ENCODE results near the gene RPL36AL.

Gene RPL36AL

DNA sequence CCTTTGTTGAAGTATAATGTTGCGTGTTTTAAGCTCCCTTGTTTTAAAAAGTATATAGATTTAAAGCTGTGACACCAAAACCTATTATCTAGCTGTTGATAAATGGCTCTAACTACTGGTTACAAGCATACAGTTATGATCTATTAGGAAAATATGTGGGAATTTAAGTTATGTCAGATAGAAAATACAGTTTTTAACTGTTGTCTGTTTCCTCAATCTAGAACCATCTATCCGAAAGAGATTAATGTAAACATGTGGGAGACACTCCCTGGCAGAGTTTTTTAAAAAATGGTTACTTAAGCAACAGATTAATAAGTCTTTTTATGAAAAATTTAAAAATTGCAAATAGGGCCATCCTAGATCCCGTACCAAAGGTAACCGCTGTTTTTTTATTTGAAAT, 8.2 kb downstream of the RPL36AL start:
- peaks cover 10% of the 10 kb centered on the region for H3K79me1 ChIP-seq (replicated peaks; ENCODE audit: low read length, poor library complexity, severe bottlenecking)
- H3K4me2 ChIP-seq (ENCODE audit: low read length, poor library complexity, severe bottlenecking) = no peak overlapping the region
- H2BK15ac ChIP-seq (ENCODE audit: low read depth, poor library complexity, severe bottlenecking) = no peak overlapping the region
- H2BK12ac ChIP-seq (ENCODE audit: low read length in 2 of 2) = no peak overlapping the region
- no peak overlapping the region for H2BK120ac ChIP-seq (ENCODE audit: low read depth, low read length)
- peaks cover 2 to 17% of the 10 kb centered on the region in 2 experiments for H3K36me3 ChIP-seq (ENCODE audit: control insufficient read depth in 1 of 2, insufficient read depth in 2 of 2, low read depth in 1 of 2, low read length in 2 of 2)
- no peak overlapping the region for H2AK5ac ChIP-seq (ENCODE audit: low read length, severe bottlenecking)
- no peak overlapping the region for H3K27ac ChIP-seq (ENCODE audit: low read length, poor library complexity, severe bottlenecking)
- H2AFZ ChIP-seq (ENCODE audit: low read depth, low read length) = no peak overlapping the region
- no peaks in the 10 kb centered on the region for H3K4me1 ChIP-seq (ENCODE audit: control insufficient read depth, insufficient read depth, low read depth, low read length)
- H2BK5ac ChIP-seq (ENCODE audit: low read depth, low read length, poor library complexity, severe bottlenecking) = no peak overlapping the region
- no peak overlapping the region for H3K4ac ChIP-seq (ENCODE audit: low read depth in 1 of 2, low read length in 2 of 2)
- H4K8ac ChIP-seq (ENCODE audit: low read length) = no peak overlapping the region
- no peak overlapping the region for H4K91ac ChIP-seq (ENCODE audit: low read length)
- H3K14ac ChIP-seq (ENCODE audit: low read length in 2 of 2) = no peak overlapping the region
- H3K18ac ChIP-seq (ENCODE audit: low read depth in 1 of 2, low read length in 2 of 2) = no peak overlapping the region
- no peaks in the 10 kb centered on the region for H3K27me3 ChIP-seq (ENCODE audit: control insufficient read depth in 1 of 2, insufficient read depth in 1 of 2, low read length in 2 of 2)
- H3K4me3 ChIP-seq (ENCODE audit: insufficient read depth in 1 of 2, low read depth in 1 of 2, low read length in 2 of 2) = no peak overlapping the region
- H3K9me3 ChIP-seq (ENCODE audit: control insufficient read depth, low read length) = no peaks in the 10 kb centered on the region
- no peak overlapping the region for H3K23ac ChIP-seq (ENCODE audit: low read length in 2 of 2)
- DNase-seq = no peak
- H3K9ac ChIP-seq (ENCODE audit: low read length) = no peak overlapping the region
- 100% methylated on average over 2 of the region's 4 CpGs for WGBS

DNA sequence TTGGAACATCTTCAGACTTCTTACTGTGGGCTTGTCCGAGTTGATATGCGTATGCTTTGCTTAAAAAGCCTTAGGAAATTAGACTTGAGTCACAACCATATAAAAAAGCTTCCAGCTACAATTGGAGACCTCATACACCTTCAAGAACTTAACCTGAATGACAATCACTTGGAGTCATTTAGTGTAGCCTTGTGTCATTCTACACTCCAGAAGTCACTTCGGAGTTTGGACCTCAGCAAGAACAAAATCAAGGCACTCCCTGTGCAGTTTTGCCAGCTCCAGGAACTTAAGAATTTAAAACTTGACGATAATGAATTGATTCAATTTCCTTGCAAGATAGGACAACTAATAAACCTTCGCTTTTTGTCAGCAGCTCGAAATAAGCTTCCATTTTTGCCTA, 12.8 kb downstream of the RPL36AL start:
- no peak overlapping the region for H3K18ac ChIP-seq (ENCODE audit: low read depth in 1 of 2, low read length in 2 of 2)
- no peak overlapping the region for H3K4me3 ChIP-seq (ENCODE audit: insufficient read depth in 1 of 2, low read depth in 1 of 2, low read length in 2 of 2)
- H4K8ac ChIP-seq (ENCODE audit: low read length) = no peak overlapping the region
- H2AK5ac ChIP-seq (ENCODE audit: low read length, severe bottlenecking) = no peak overlapping the region
- WGBS = 90% methylated on average over 6 of the region's 6 CpGs
- H2BK5ac ChIP-seq (ENCODE audit: low read depth, low read length, poor library complexity, severe bottlenecking) = no peak overlapping the region
- peaks cover 21% of the 10 kb centered on the region for H3K79me1 ChIP-seq (replicated peaks; ENCODE audit: low read length, poor library complexity, severe bottlenecking)
- H2AFZ ChIP-seq (ENCODE audit: low read depth, low read length) = no peak overlapping the region
- peaks cover 6 to 32% of the 10 kb centered on the region in 2 experiments for H3K36me3 ChIP-seq (ENCODE audit: control insufficient read depth in 1 of 2, insufficient read depth in 2 of 2, low read depth in 1 of 2, low read length in 2 of 2)
- no peaks in the 10 kb centered on the region for H3K9me3 ChIP-seq (ENCODE audit: control insufficient read depth, low read length)
- no peak overlapping the region for H3K14ac ChIP-seq (ENCODE audit: low read length in 2 of 2)
- H3K27ac ChIP-seq (ENCODE audit: low read length, poor library complexity, severe bottlenecking) = no peak overlapping the region
- no peak overlapping the region for H3K9ac ChIP-seq (ENCODE audit: low read length)
- H3K27me3 ChIP-seq (ENCODE audit: control insufficient read depth in 1 of 2, insufficient read depth in 1 of 2, low read length in 2 of 2) = no peaks in the 10 kb centered on the region
- no peaks in the 10 kb centered on the region for H3K4me1 ChIP-seq (ENCODE audit: control insufficient read depth, insufficient read depth, low read depth, low read length)
- no peak overlapping the region for H2BK120ac ChIP-seq (ENCODE audit: low read depth, low read length)
- no peak overlapping the region for H2BK12ac ChIP-seq (ENCODE audit: low read length in 2 of 2)
- no peak overlapping the region for H3K4ac ChIP-seq (ENCODE audit: low read depth in 1 of 2, low read length in 2 of 2)
- H3K4me2 ChIP-seq (ENCODE audit: low read length, poor library complexity, severe bottlenecking) = no peak overlapping the region
- no peak for DNase-seq
- H2BK15ac ChIP-seq (ENCODE audit: low read depth, poor library complexity, severe bottlenecking) = no peak overlapping the region
- H4K91ac ChIP-seq (ENCODE audit: low read length) = no peak overlapping the region
- no peak overlapping the region for H3K23ac ChIP-seq (ENCODE audit: low read length in 2 of 2)

DNA sequence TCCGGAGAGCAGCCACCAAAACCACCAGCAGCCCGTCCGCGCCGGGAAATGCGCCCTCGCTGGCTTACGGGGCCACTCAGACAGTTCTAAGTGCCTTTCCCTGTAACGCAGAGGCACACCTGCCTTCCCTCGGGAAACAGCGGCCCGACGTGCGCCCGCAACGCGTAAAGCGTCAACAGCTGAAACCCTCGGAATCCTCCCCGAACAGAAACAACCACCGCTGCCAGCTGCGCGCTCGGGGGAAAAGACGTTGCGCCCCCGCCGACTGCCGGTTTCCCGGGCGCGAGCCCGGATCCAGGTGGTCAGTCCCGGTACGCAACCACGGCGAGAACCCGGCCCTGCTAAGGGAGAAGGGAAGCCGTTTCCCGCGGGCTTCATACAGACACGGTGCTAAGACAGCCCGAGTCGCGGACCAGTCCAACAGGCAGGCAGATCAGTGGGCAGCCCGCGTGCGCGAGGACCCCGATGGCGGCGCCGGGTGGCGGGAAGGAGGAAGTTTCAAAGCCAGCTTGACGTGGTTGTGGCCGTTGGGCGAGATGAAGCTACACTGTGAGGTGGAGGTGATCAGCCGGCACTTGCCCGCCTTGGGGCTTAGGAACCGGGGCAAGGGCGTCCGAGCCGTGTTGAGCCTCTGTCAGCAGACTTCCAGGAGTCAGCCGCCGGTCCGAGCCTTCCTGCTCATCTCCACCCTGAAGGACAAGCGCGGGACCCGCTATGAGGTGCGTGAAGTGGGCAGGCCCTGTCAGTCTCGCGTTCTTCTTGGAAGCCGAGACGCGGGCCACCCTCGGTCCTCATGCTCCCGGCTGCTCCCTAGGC, 21.7 kb downstream of the RPL36AL start, which contains the start of gene LRR1:
LRR1 (plus strand) TSS at position 456 of the 816 bp plus-strand sequence; CDS start at position 537, 81 bp downstream.
- Histone ChIP-seq H2BK120ac (ENCODE audit: low read depth, low read length) (peak within 1 kb of the TSS; percentile 59), H2AK5ac (ENCODE audit: low read length, severe bottlenecking) (no peak within 1 kb of the TSS), H3K4ac (ENCODE audit: low read depth in 1 of 2, low read length in 2 of 2) (peak within 1 kb of the TSS; percentile 80 to 97), H2BK12ac (ENCODE audit: low read length in 2 of 2) (peak within 1 kb of the TSS; percentile 73 to 84), H2BK5ac (ENCODE audit: low read depth, low read length, poor library complexity, severe bottlenecking) (peak within 1 kb of the TSS; percentile 94), H3K36me3 (ENCODE audit: control insufficient read depth in 1 of 2, insufficient read depth in 2 of 2, low read depth in 1 of 2, low read length in 2 of 2) (peaks cover 0 to 5% of the 10 kb centered on the region in 2 experiments), H3K27me3 (ENCODE audit: control insufficient read depth in 1 of 2, insufficient read depth in 1 of 2, low read length in 2 of 2) (no peaks in the 10 kb centered on the region), H2BK15ac (ENCODE audit: low read depth, poor library complexity, severe bottlenecking) (peak within 1 kb of the TSS; percentile 88), H3K18ac (ENCODE audit: low read depth in 1 of 2, low read length in 2 of 2) (peak within 1 kb of the TSS; percentile 93 to 97), H3K79me1 (replicated peaks; ENCODE audit: low read length, poor library complexity, severe bottlenecking) (peaks cover 7% of the 10 kb centered on the region), H3K9me3 (ENCODE audit: control insufficient read depth, low read length) (no peaks in the 10 kb centered on the region), H3K27ac (ENCODE audit: low read length, poor library complexity, severe bottlenecking) (peak within 1 kb of the TSS; percentile 97), H3K9ac (ENCODE audit: low read length) (peak within 1 kb of the TSS; percentile 100), H3K14ac (ENCODE audit: low read length in 2 of 2) (peak within 1 kb of the TSS in 1 of 2 experiments; percentile 45), H2AFZ (ENCODE audit: low read depth, low read length) (peak within 1 kb of the TSS; percentile 54), H3K4me2 (ENCODE audit: low read length, poor library complexity, severe bottlenecking) (peak within 1 kb of the TSS; percentile 94), H4K8ac (ENCODE audit: low read length) (peak within 1 kb of the TSS; percentile 95), H3K4me3 (ENCODE audit: insufficient read depth in 1 of 2, low read depth in 1 of 2, low read length in 2 of 2) (peak within 1 kb of the TSS; percentile 86 to 99), H4K91ac (ENCODE audit: low read length) (peak within 1 kb of the TSS; percentile 98), H3K4me1 (ENCODE audit: control insufficient read depth, insufficient read depth, low read depth, low read length) (peaks cover 2% of the 10 kb centered on the region), H3K23ac (ENCODE audit: low read length in 2 of 2) (peak within 1 kb of the TSS in 1 of 2 experiments; percentile 90)
- under 1% methylated on average over 77 of the region's 77 CpGs for WGBS
- DNase-seq = peak; percentile 92

- Histone ChIP-seq H4K91ac (ENCODE audit: low read length) (peak overlapping the region; percentile 98), H3K27ac (ENCODE audit: low read length, poor library complexity, severe bottlenecking) (peak overlapping the region; percentile 97), H3K9me3 (ENCODE audit: control insufficient read depth, low read length) (no peaks in the 10 kb centered on the region), H3K14ac (ENCODE audit: low read length in 2 of 2) (peak overlapping the region in 1 of 2 experiments; percentile 45), H2AK5ac (ENCODE audit: low read length, severe bottlenecking) (no peak overlapping the region), H3K9ac (ENCODE audit: low read length) (peak overlapping the region; percentile 100), H3K18ac (ENCODE audit: low read depth in 1 of 2, low read length in 2 of 2) (peak overlapping the region; percentile 91 to 97), H3K79me1 (replicated peaks; ENCODE audit: low read length, poor library complexity, severe bottlenecking) (peaks cover 6% of the 10 kb centered on the region), H3K36me3 (ENCODE audit: control insufficient read depth in 1 of 2, insufficient read depth in 2 of 2, low read depth in 1 of 2, low read length in 2 of 2) (peaks cover 0 to 3% of the 10 kb centered on the region in 2 experiments), H3K27me3 (ENCODE audit: control insufficient read depth in 1 of 2, insufficient read depth in 1 of 2, low read length in 2 of 2) (no peaks in the 10 kb centered on the region), H2BK12ac (ENCODE audit: low read length in 2 of 2) (peak overlapping the region in 1 of 2 experiments; percentile 73), H2AFZ (ENCODE audit: low read depth, low read length) (peak overlapping the region; percentile 48), H3K4ac (ENCODE audit: low read depth in 1 of 2, low read length in 2 of 2) (peak overlapping the region; percentile 80 to 97), H2BK15ac (ENCODE audit: low read depth, poor library complexity, severe bottlenecking) (no peak overlapping the region), H3K23ac (ENCODE audit: low read length in 2 of 2) (peak overlapping the region in 1 of 2 experiments; percentile 90), H3K4me3 (ENCODE audit: insufficient read depth in 1 of 2, low read depth in 1 of 2, low read length in 2 of 2) (peak overlapping the region; percentile 86 to 99), H2BK5ac (ENCODE audit: low read depth, low read length, poor library complexity, severe bottlenecking) (no peak overlapping the region), H3K4me2 (ENCODE audit: low read length, poor library complexity, severe bottlenecking) (peak overlapping the region; percentile 94), H3K4me1 (ENCODE audit: control insufficient read depth, insufficient read depth, low read depth, low read length) (peaks cover 2% of the 10 kb centered on the region), H4K8ac (ENCODE audit: low read length) (peak overlapping the region; percentile 95), H2BK120ac (ENCODE audit: low read depth, low read length) (peak overlapping the region; percentile 59)
- WGBS = under 1% methylated on average over 15 of the region's 15 CpGs
- DNase-seq = no peak
Observed at GRCh38 chr14:49598189-49598484, 22.3 kb downstream of the RPL36AL start.
